GM19467 (cell line): Measurements from ENCODE around the gene FITM2.
A peak's percentile ranks its signal among the peaks of the same experiment; 100 is the strongest.
"Not testable (repeated sequence)": the region's sequence is repeated elsewhere in the genome, so short reads cannot be mapped to it uniquely, and the experiment has no call there.

Experiments
- ATAC-seq: cut with Tn5 transposase; IDR thresholded peaks from one replicate; pipeline ENCODE4 v1.9.1; 2021; ENCODE audit warnings: mild to moderate bottlenecking, moderate library complexity; ENCODE audit not compliant: unreplicated experiment

FITM2 gene

GRCh38 chr20:44310664-44311639, at the start of gene FITM2:
FITM2 (minus strand) TSS chr20:44311202; CDS start chr20:44311148, 54 bp downstream.
- ATAC-seq = peak; percentile 93

GRCh38 chr20:44360221-44360620, 49.2 kb upstream of the FITM2 start:
- ATAC-seq = no peak

GRCh38 chr20:44358776-44359175, 47.8 kb upstream of the FITM2 start:
- ATAC-seq = no peak

DNA sequence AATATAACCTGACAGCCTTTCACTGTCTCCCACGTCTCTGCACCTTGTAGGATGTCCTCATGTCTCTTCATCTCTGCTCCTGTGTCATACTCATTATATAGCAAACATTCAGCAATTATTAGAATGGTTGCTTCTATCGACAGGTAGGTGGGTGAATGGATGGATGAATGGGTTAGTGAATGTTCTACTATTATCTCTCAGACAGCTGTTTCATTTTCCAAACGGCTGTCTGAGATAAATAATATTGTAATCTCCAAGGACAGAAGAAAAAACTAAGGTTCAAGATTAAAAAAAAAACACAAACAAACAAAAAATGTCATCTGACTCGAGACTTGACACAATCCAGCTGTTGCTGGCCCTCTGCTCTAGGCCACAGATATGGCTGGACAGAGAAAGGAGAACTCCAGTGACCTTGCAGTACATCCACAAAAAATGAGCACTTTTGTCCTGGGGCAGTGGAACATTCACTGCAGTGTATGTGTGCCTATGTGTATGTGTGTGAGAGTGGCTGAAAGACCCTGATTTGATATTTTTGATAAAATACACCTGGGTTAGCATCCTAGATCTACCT, 46.6 kb upstream of the FITM2 start:
- no peak for ATAC-seq

GRCh38 chr20:44357020-44357419, 46.0 kb upstream of the FITM2 start:
- ATAC-seq = no peak

GRCh38 chr20:44356353-44356723, 45.3 kb upstream of the FITM2 start:
- no peak for ATAC-seq

- no peak for ATAC-seq
These were observed 44.7 kb upstream of the FITM2 start, which contains the start of gene HNF4A for GRCh38 chr20:44355498-44356352. HNF4A (plus strand) TSS chr20:44355699; CDS start chr20:44355805, 106 bp downstream.

DNA sequence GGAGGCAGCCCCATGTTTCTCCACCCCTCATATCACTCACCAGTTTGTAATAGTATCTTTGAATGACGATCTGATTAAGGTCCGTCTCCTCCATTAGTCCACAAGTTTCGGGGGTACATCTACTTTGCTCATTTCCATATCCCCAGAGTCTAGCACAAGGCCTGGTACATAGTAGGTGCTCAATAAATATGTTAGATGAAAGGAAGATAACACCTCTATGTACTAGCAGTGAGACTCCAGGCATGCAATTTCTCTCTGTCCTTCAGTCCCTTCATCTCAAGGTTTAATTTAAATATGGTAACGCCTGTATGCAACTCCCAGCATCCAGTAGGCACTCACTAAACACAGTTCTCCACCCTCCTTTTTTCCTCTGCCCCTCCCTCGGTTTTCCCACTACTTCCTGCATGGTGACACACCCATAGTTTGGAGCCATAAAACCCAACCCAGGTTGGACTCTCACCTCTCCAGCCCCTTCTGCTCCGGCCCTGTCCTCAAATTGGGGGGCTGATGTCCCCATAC, 44.0 kb upstream of the FITM2 start:
- ATAC-seq = no peak

GRCh38 chr20:44350567-44350966, 39.6 kb upstream of the FITM2 start:
- no peak for ATAC-seq

- ATAC-seq = no peak
These were observed 38.3 kb upstream of the FITM2 start for GRCh38 chr20:44349349-44349748.

DNA sequence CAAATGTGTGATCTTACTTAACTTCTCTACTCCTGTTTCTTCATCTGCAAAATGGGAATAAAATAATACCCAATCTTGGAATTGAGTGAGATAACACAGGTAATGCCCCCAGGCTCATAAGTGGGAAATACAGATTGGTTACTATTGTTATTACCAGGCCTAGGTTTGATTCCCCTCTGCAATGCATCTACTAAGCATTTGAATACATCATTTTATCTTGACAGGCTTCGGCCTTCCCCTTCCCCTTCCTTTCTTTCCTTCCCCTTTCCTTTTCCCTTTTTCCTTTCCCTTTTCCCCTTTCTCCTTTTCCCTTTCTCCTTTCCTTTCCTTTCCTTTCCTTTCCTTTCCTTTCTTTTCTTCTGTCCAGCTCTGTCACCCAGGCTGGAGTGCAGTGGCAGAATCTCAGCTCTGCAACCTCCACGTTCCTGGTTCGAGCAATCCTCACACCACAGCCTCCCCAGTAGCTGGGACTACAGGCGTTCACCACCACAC, 37.2 kb upstream of the FITM2 start:
- ATAC-seq = no peak

GRCh38 chr20:44345941-44346340, 34.9 kb upstream of the FITM2 start:
- not testable (repeated sequence) for ATAC-seq

GRCh38 chr20:44345147-44345546, 34.1 kb upstream of the FITM2 start:
- ATAC-seq = no peak

DNA sequence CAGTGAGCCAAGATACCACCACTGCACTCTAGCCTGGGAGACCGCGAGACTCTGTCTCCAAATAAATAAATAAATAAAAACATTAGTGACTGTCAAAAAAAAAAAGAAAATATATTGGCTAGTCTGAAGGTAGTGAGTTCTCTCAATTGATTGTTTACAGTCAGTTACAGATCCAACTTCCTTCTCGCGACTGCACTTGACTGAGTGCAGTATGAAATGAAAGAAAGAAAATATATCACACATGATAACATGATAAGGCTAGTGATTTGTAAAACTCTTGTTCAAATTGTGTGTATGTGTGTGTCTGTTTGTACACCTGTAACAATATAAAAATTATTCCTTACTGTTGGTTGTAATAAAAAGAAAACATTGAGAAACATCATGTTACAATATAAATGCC, 33.7 kb upstream of the FITM2 start:
- no peak for ATAC-seq

DNA sequence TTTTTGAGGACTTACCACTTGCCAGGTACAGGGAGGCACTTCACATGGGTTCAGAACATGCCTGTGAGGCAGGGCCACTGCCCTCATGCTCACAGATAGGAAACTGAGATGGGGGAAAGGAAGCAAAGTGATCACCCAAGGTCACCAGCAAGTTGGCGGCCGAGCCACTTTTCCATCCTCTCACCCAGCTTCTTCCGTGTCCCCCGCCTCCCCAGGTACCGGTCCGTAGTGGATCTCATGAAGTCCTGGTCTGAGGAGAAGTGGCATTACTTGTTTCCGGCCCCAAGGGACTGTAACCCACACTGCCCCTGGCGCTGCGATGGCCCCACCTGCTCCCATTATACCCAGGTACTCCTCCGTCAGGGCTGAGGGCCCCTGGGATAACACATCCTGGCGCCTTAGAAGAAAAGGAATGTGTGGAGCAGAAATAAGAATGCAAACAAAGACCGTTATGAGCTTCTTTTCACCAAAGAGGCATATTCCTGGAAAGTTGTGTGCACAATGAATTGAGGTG, 32.2 kb upstream of the FITM2 start:
- ATAC-seq = no peak

- no peak for ATAC-seq
These were observed 31.2 kb upstream of the FITM2 start for GRCh38 chr20:44342248-44342647.

GRCh38 chr20:44336725-44337380, 25.9 kb upstream of the FITM2 start, which contains the start of gene R3HDML:
R3HDML (plus strand) TSS chr20:44337043; CDS start chr20:44337158, 115 bp downstream.
- no peak for ATAC-seq

- ATAC-seq = no peak
These were observed 25.1 kb upstream of the FITM2 start for GRCh38 chr20:44336086-44336485.

DNA sequence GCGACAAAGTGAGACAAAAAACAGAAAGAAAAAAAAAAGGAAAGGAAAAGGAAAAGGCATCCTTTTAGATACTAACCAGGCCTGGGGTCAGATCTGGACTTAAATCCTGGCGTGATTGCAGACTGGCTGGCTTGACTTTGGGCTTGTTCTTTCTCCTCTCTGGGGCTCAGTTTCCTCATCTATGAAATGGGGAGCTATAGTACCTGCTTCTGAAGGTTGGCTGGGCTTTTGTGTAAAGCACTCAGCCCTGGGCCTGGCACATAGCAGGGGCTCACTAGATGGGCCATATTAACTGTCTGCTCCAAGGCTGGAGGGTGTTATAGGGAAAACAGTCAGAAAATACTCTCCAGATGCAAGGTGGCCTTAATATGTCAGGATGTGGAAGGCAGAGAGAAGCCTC, 24.7 kb upstream of the FITM2 start:
- ATAC-seq = no peak

- no peak for ATAC-seq
These were observed 23.7 kb upstream of the FITM2 start for GRCh38 chr20:44334709-44335108.
